ENCODE measurements around the gene STK36.

The STK36 gene

GRCh38 chr2:218748741-218749441 lies 77.0 kb downstream of the STK36 start:
- DNase-seq (ENCODE audit: low read depth in 2 of 2), result no peak
